Glomerular endothelial cell (primary cell): Measurements from ENCODE around the gene ASTN2. TPM values are rescaled to one million over a fixed set of nuclear protein-coding genes. Genes with fewer than 3 reads are reported as not detected.

ENCODE experiments used
- DNase-seq: peaks from one replicate; pipeline ENCODE4 v3.0.0-alpha.2; 2011; ENCODE audit warnings: low read depth, low spot score; ENCODE audit errors: extremely low read depth
- total RNA-seq: library from RNA; depleted of rRNA; stranded (reverse); fragments of >200 nt; gene quantifications from 2 replicates; pipeline ENCODE4 v1.2.3, GENCODE V29; 2015

The ASTN2 gene
- total RNA-seq, 1 donor from 2014 or later, result 3.8 TPM

DNA sequence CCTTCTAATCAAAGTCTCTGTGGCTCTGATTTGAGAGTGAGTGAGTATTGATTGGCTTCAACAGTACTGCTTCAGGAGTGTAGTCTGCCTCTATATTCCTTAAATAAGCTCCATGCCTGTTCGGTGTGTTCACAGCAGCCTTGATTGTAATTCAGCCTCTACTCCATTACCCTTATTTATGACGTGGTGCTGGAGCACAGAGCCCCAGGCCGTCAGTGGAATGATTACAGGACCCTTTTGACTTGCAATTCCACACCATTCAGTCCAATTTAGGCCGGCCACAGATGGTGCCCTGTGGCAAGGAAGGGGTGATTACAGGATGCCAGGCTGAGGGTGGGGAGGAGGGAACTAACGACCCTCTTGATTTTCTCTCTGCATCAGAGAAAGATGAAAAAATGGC, 110.3 kb downstream of the ASTN2 start:
- no peak for DNase-seq

GRCh38 chr9:117303643-117304230, 111.1 kb downstream of the ASTN2 start:
- DNase-seq, result no peak

- no peak for DNase-seq
These were observed 112.4 kb downstream of the ASTN2 start for GRCh38 chr9:117302487-117302886.

- DNase-seq, result no peak
These were observed 114.3 kb downstream of the ASTN2 start for GRCh38 chr9:117300371-117301110.

DNA sequence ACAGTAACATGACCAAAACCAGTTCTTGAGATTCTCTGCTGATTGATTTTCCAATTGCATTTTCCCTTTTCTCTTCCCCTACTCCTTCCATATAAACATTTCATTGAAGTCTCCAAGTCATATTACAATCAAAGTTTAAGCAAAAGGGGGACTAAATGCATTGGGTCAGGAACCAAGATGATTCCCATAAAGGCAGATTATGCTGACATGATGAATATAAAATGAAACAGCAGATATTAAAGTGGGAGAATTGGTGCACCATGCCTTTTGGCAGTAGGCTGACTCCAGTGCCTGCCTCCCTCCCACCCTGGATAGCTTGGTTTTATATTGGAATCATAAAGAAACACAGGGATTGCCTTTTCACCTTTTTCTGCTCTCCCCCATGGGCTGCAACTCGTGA, 118.4 kb downstream of the ASTN2 start:
- no peak for DNase-seq

DNA sequence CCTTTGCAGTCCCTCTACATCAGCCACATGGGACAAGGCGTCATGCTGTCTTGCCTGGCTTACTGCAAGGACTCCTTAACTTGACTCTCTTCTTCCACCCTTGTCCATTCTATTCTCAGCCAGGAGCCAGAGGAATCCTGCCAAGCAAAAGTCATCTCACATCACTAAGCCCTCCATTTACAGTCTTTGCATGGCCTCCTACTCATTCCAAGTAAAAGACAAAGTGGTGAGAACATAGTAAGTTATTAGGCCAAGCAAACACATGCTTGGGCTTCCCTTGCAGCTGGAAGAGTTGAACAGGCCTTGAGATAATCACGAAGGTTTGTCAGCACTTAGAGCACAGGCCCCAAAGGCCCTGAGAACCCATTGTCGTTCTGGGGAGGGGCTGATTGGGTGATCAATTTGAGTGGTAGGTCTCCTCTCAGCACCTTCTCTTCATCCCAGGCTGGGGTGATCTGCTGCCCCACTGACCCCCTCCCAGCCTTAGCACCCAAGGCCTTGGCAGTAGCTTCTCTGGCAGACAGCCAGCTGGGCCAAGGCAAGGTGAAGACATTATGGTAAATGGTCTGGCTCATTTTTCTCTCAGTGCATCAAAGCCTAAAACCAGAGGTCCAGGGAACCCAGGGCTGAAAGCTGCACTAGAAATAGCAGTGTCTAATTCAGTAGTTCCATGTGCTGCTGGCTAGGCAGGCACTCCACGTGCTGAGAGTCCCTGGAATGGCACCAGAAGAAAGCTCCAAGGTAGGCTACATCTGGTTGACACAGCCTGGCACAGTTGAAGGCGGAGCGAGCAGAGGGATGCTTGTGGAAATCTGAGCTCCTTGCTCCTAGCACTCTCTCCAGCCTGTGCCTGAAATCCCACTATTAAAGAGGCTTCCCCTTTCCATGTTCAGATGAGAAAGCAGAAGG, 121.4 kb downstream of the ASTN2 start:
- DNase-seq, result no peak

GRCh38 chr9:117290856-117291622, 123.8 kb downstream of the ASTN2 start:
- no peak for DNase-seq

- no peak for DNase-seq
These were observed 124.5 kb downstream of the ASTN2 start for GRCh38 chr9:117290306-117290840.

DNA sequence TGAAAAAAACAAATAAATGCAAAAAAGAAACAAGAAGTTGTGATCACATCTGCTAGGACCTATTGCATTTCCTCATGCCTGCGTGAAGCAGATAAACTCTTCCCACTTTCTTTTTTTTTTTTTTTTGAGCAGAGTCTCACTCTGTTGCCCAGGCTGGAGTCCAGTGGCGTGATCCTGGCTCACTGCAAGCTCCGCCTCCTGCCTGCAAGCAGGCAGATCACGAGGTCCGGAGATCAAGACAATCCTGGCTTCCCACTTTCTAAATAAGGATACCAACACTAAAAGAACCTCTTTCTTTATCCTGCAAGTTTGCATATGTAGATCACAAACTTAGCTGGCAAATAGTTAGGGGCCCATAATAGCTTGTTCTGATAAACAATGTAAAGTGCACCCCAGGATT, 128.6 kb downstream of the ASTN2 start:
- DNase-seq, result no peak

DNA sequence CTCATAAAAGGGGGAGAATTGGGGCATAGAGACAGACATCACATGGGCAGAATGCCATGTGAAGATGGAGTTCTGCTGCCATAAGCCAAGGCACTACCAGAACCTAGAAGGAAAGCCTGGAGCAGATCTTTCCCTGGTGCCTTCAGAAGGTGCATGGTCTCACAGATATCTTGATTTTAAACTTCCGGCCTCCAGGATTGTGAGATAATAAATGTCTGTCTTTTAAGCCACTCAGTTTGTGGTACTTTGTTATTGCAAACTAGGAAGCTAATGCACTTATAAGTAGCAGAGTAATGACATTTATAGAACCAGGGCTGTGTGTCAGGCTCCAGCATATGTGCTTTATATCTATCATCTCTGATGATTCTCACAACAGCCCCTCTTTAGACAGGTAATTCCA, 130.4 kb downstream of the ASTN2 start:
- DNase-seq, result no peak

DNA sequence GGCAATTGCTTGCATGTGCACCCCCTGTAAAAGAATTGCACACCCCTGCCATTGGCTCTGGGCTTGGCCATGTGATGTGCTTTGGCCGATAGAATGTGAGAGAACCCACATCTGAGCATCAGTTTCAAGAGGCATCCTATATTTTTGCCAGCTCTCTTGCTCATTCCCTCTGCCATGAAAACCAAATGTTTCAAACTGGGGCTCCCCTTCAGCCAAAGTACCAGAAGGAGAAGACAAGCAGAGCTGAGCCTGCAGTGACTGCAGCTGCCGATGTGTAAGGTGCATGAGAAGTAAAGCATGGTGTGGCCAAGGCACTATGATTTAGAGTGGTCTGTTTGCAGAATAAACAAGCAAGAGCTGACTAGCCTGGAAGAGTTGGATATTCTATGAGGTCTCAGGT, 132.3 kb downstream of the ASTN2 start:
- DNase-seq, result no peak

DNA sequence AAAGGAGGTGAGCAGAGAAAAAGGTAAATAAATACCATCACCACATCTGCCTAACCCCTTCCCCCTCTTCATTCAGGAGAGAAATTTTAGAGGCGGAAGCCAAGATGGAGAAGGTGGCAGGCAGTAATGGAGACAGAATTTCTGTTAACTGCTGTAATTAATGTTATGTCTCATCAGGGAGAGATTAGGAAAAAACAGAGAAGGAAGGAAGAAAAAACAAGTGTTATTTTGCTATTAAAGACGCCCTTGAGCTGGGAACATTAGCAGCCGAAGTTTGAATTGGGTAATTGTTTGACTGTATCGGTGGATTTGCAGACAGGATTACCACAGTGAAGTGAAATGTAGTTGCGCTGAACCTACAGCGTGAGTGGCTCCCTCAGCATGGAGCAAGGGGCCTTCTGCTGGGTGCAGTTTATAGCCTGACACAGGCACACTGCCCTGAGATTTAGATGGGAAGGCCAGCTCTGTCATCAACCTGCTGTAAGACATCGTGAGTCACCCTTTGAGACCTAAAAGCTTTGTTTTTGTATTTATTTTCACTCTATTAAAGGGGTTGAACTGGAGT, 136.3 kb downstream of the ASTN2 start:
- no peak for DNase-seq

DNA sequence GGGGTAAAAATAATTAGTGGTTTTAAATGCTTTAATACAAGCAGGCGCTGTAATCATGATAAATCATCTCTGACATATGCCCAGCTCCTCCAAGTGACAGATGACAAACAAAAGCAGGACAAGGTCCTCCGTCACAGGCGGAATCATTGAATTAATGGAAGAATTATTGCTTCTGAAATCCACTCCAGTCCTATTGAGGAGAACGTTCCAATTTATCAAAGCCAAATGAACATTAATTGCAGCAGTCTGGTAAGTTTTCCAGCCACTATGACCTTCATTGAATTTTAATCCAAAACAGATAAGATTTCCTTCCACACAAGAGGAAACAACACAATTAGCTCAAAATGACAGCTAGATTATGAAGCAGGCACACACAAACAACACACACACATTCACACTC, 136.8 kb downstream of the ASTN2 start:
- DNase-seq, result no peak

- no peak for DNase-seq
These were observed 138.4 kb downstream of the ASTN2 start for GRCh38 chr9:117276444-117276843.

- no peak for DNase-seq
These were observed 141.2 kb downstream of the ASTN2 start for GRCh38 chr9:117273612-117274011.

DNA sequence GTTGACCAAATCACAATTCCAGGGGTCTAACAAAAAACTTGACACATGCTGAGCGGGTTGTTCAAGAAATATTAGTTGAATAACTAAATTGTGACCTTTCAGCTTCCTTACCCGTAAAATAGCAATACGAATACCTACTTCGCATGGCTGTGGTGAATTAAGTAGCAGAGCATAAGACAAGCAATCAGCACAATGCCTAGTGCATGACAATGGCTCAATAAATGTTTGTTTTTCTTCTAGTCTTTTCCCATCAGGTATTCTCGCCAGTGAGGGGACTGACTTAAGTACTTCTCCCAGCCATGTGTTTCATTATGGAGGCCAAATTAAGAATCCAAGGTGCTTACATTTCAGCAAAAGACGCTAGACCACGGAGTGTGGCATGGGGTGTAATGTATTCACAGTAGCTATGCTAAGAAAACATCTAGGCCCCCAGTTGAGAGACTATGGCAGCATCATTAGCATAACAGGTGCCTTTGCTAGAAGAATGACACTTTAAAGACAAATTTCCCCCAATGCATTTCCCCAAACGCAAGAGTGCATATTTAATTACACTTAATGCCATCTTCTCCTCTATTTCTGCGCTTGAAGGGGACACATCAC, 145.9 kb downstream of the ASTN2 start:
- DNase-seq, result no peak

GRCh38 chr9:117266855-117267497, 147.9 kb downstream of the ASTN2 start:
- no peak for DNase-seq

- no peak for DNase-seq
These were observed 149.6 kb downstream of the ASTN2 start for GRCh38 chr9:117265253-117265652.

GRCh38 chr9:117258184-117258866, 156.5 kb downstream of the ASTN2 start:
- DNase-seq, result no peak
